Gastrocnemius medialis (tissue), 4 donors: Measurements from ENCODE around the gene ZNF397.

Source experiments
- POLR2A ChIP-seq, 2 donors: fragments of 450-650 bp; IDR thresholded peaks; one replicate each; pipeline ENCODE4 v1.6.1; 2017; ENCODE audit warnings: antibody characterized with exemption in 2 of 2, mild to moderate bottlenecking in 2 of 2, moderate library complexity in 2 of 2
- TF ChIP-seq, protein P1 (sequence below), 5 experiments: fragments of 450-650 bp in 3 of 5; fragments of 200-600 bp in 2 of 5; sonication (generic) in 2 of 5; IDR thresholded peaks in 4 of 5; conservative IDR thresholded peaks in 1 of 5; 1 replicate in 4 of 5; 2 replicates in 1 of 5; pipeline ENCODE4 v1.5.1; 2016 to 2019; ENCODE audit warnings: antibody characterized with exemption in 5 of 5, mild to moderate bottlenecking in 3 of 5, moderate library complexity in 3 of 5

DNA sequence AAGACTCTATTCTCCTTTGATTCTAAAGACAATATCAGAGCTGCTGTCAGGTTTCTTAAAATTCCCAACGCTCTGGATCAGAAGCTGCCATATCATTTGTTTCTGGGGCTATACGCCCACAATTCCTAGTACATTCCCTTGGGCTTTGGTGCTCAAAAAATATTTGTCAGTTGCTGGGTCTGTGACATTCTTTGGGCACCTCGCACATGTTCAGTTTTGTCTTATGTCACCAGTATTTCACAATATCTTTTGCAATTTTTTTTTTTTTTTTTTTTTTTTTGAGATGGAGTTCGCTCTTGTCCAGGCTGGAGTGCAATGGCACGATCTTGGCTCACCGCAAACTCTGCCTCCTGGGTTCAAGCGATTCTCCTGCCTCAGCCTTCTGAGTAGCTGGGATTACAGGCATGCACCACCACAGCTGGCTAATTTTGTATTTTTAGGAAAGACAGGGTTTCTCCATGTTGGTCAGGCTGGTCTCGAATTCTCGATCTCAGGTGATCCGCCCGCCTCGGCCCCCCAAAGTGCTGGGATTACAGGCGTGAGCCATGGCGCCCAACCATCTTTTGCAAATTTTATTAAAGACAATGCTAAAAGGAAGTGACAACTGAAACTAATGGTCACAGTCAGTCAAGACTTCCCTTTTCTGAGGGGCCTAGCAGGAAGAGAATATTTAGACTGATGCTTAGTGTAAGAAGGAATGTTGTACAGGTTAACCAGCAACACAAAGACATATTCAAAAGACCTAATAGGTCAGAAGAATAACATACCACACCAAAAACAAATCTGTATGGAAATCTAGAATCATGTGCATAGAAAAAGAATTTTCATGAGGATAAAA is 6.8 kb downstream of the ZNF397 start:
- TF ChIP-seq, protein P1, sequence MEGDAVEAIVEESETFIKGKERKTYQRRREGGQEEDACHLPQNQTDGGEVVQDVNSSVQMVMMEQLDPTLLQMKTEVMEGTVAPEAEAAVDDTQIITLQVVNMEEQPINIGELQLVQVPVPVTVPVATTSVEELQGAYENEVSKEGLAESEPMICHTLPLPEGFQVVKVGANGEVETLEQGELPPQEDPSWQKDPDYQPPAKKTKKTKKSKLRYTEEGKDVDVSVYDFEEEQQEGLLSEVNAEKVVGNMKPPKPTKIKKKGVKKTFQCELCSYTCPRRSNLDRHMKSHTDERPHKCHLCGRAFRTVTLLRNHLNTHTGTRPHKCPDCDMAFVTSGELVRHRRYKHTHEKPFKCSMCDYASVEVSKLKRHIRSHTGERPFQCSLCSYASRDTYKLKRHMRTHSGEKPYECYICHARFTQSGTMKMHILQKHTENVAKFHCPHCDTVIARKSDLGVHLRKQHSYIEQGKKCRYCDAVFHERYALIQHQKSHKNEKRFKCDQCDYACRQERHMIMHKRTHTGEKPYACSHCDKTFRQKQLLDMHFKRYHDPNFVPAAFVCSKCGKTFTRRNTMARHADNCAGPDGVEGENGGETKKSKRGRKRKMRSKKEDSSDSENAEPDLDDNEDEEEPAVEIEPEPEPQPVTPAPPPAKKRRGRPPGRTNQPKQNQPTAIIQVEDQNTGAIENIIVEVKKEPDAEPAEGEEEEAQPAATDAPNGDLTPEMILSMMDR (IDR thresholded peaks at IDR 0.05 in 4 of 5, conservative IDR thresholded peaks at IDR 0.05 in 1 of 5) = no peak
- TF ChIP-seq POLR2A (IDR thresholded peaks at IDR 0.05) = no peak
